Ureter (tissue), 1 donor: ENCODE data around the gene C16orf90. TPM values are rescaled to one million over a fixed set of nuclear protein-coding genes. Genes with fewer than 3 reads are reported as not detected.
A peak's percentile ranks its signal among the peaks of the same experiment; 100 is the strongest.

ENCODE experiments used
- DNase-seq: peaks from one replicate; pipeline ENCODE4 v3.0.0-alpha.2; 2020; ENCODE audit warnings: low spot score
- total RNA-seq: library from RNA; stranded (reverse); gene quantifications from one replicate; pipeline ENCODE4 v1.2.4, GENCODE V29; 2023
- donor health status: DM: yes; HTN: yes; CAD: no.

Gene C16orf90
- not detected for total RNA-seq

GRCh38 chr16:3495176-3495575 lies at the start of gene C16orf90:
Gene C16orf90, minus strand, starts transcription at chr16:3495489. Its CDS starts 68 bp downstream, at chr16:3495421.
- no peak for DNase-seq

- no peak for DNase-seq
Observed at GRCh38 chr16:3542601-3543373, 47.5 kb upstream of the C16orf90 start.

GRCh38 chr16:3541527-3542155 lies 46.4 kb upstream of the C16orf90 start:
- DNase-seq, result no peak

- no peak for DNase-seq
Observed at GRCh38 chr16:3538222-3538621, 42.9 kb upstream of the C16orf90 start.

- DNase-seq, result no peak
Observed at GRCh38 chr16:3536851-3537250, 41.6 kb upstream of the C16orf90 start.

- no peak for DNase-seq
Observed at GRCh38 chr16:3536271-3536731, 41.0 kb upstream of the C16orf90 start.

GRCh38 chr16:3534126-3534525 lies 38.8 kb upstream of the C16orf90 start:
- no peak for DNase-seq

GRCh38 chr16:3532741-3533140 lies 37.5 kb upstream of the C16orf90 start:
- DNase-seq, result no peak

- no peak for DNase-seq
Observed at GRCh38 chr16:3530371-3530914, 35.2 kb upstream of the C16orf90 start.

GRCh38 chr16:3529175-3529574 lies 33.9 kb upstream of the C16orf90 start:
- DNase-seq, result no peak

GRCh38 chr16:3528406-3528805 lies 33.1 kb upstream of the C16orf90 start:
- no peak for DNase-seq

GRCh38 chr16:3527216-3527829 lies 32.0 kb upstream of the C16orf90 start:
- DNase-seq, result peak; percentile 66

GRCh38 chr16:3525951-3526350 lies 30.7 kb upstream of the C16orf90 start:
- no peak for DNase-seq

- DNase-seq, result no peak
Observed at GRCh38 chr16:3523281-3523680, 28.0 kb upstream of the C16orf90 start.

GRCh38 chr16:3520841-3521240 lies 25.6 kb upstream of the C16orf90 start:
- no peak for DNase-seq

- DNase-seq, result no peak
Observed at GRCh38 chr16:3520413-3520812, 25.1 kb upstream of the C16orf90 start.

- DNase-seq, result no peak
Observed at GRCh38 chr16:3519581-3519980, 24.3 kb upstream of the C16orf90 start.

GRCh38 chr16:3518986-3519348 lies 23.7 kb upstream of the C16orf90 start:
- no peak for DNase-seq

- no peak for DNase-seq
Observed at GRCh38 chr16:3518292-3518985, 23.1 kb upstream of the C16orf90 start.

- DNase-seq, result no peak
Observed at GRCh38 chr16:3515897-3516296, 20.6 kb upstream of the C16orf90 start.

- no peak for DNase-seq
Observed at GRCh38 chr16:3514621-3515020, 19.3 kb upstream of the C16orf90 start.
